ENCODE data around the gene NPS.

NPS gene

DNA sequence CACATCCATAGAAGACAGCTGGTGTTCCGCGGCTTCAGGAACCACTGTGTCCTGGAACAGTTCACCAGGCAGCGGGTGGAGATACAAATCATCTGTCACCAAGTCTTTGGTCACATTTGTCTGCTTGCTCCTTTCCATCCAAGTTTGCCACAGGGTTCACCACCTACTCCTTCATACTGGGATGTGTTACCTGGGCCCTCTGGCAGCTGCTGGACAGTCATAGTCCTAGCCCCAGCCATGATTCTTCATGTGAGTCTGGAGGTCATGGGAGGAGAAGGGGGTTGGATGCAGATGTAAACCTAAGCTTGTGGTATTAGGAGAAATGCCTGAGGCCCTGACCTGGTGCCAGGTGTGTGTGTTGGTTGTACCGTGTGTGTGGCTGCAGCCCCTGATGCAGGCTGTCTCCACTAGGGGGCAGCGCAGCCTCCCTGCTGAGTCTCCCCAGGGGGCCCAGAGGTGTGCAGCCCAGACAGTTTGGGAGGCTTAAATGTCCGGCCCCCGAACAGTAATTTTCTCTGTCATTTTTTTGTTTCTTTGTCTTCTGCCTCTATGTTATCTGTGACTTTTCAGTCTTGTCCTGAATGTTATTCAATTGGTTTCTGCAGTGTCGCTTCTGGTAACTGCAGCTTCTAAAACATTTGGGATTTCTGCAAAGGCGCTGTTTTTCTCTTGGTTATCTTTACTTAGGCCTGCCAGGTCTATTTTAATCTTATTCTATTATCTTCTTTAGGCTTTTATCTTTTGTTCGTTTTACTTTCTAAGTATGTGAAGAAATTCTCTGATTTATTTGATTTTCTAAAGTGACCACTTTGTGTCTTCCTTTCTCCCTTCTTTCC is 14.8 kb downstream of the NPS start:
- DNase-seq, result no peak

DNA sequence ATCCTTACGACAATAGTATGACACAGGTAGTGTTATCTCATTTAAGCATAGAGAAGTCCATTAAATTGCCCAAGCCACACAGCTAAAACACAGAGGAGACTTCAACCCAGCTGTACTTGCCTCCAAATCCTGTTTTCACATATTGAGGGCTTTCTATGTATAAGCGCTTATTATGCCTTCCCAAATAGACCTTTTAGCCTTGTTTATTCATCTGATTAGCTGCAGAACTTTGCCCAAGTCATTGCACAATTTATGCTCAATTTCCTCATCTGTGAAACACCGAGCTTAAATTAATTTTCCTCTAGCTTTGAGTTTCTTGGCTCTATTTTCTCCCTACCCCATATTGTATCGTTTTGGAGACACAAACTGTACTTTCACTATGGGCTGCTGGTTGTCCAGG is 15.5 kb downstream of the NPS start:
- DNase-seq, result no peak

DNA sequence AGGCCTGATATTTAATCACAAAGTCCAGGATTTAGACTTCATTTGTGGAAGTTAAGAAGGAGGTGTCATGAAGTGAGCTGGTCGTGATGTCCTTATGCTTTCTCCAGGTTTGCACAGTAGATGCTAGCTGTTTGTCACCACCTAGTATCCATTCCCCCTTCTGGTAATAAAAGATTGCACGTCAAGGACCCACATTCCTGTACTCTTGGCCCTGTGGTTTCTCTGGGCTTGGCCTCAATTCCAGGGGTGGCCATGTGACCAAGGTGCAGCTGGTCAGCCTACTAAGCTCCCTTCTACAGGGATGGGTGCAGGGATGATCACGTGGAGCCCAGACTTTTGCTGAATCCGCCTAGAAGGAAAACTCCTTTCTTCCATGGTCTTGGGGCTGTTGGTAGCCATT is 16.5 kb downstream of the NPS start:
- DNase-seq, result no peak

DNA sequence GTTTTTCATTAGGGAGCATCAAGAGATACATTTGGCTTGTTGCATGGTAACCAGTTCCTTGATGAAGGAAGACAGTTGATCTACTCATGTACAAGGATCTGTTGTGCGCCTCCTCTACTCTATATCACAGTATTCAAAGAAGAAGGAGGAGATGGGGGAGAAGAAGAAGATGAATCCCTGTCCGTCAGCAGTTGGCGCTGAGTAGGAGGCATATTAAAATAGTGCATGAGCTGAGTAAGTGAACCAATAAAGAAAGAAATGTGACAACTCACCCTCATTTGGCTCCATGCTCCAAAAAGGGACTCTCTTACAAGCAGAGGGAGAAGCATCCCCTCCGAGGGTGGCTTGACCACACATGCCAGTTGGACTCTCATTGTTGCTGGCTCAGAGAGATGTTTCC is 20.1 kb downstream of the NPS start:
- DNase-seq, result no peak

DNA sequence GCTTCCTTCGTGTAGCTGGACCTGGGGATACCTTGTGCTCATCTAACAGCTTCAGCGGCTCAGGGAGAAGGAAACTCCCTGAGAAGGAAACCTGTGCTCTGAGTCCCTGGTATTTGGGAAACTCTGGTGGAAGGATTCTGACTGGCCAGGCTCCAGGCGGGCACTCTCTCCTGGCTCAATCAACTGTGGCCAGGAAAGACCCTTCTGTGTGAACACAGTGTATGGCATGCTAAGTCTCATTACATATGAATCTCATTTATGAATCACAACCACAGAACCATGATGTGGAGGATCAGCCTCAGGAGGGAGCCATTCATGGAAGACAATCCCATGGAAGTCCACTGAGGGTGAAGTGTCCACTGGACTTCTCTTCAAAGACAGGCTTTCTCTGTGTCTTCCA is 20.9 kb downstream of the NPS start:
- no peak for DNase-seq

DNA sequence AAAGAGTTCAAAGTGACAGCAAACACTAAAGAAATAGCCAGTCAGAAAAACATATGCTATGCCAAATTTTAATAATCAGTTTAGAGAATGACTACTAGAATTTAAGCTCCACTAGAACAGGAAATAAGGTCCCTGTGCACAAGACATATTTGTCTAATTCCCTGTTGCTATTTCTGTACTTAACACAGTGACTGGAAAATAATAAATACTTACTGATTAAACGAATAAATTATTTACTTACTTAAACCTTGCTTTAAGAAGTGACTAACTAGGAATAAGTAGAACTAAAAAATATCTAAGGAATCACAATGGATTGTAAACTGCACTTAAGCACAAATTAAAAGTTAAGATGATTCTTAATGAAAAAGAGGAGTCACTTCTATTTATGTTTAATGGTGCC is 22.3 kb downstream of the NPS start:
- DNase-seq, result no peak

DNA sequence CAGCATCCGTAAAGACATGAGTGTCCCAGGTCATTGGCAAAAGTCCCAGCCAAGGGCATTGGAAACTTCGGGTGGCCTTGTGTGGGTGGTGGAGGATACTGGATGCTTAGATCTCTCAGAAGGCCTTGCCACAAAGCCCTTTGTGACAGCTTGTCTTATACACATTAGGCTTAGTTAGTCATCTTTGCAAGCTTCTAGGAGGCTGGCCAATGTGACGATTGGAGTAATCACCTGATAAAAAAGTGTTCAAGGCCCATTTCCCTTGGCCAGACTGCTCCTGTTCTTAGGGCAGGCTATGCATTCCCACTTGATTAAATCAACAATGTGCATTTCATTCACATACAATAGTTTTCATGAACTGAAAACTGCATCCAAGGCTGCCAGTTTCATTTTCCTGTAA is 26.9 kb downstream of the NPS start:
- DNase-seq, result no peak

DNA sequence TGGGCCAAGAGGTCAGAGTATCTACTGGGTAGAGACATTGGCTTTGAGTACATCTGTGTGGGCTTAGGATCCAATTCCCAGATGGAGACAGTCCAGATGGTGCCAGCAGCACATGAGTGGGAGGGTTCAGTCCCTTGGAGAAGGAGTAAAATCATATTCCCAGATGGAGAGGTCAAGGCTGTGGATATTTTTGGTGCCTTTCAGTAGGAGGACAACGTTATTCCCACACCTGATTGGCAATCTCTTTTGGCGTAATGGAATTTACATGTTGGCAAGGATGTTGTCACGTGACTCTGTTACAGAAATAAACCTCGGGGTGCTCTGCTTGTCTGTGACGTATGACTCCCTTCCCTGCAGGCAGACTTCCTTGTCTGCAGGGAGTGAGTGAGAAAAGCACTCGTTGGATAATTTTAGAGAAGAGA is 27.6 kb downstream of the NPS start:
- no peak for DNase-seq

DNA sequence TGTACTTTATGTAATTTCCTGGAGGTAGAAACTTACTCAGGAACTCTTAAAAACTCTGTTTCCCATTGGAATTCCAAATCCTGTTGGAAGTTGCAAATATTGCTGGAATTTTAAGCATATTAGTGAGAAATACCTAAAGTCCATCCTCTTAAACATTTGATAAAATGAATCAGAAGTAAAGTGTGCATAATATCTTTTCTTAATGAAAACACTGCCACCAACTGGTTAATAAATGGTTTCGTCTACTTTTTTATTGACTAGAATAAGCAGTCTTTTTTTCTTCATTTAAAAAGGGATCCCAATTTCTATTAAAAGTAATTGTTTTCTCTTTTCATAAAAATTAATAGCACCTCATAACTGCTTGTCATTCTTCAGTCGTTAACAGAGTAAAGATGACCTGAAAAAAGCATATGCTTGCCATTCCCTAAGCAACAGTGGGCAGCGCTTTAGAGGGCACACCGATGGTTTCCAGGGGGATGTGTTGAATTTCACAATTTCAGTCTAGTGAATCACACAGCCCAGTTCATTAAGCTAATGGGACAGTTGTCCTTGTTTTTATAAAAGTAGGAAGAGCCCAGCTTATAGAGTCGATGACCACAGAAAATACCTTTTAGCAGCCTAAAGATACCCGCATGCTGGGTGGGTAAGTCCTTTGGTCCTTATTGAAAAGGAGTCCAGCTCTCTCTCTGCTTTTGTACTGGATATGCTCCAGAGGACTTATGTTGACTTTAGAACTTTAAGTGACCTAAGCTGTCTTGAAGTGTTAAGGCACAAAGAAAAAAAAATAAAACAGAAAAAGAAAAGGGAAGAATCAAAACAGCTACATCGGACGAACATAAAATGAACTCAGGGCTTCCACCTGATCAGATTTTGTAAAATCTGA is 28.5 kb downstream of the NPS start:
- no peak for DNase-seq

DNA sequence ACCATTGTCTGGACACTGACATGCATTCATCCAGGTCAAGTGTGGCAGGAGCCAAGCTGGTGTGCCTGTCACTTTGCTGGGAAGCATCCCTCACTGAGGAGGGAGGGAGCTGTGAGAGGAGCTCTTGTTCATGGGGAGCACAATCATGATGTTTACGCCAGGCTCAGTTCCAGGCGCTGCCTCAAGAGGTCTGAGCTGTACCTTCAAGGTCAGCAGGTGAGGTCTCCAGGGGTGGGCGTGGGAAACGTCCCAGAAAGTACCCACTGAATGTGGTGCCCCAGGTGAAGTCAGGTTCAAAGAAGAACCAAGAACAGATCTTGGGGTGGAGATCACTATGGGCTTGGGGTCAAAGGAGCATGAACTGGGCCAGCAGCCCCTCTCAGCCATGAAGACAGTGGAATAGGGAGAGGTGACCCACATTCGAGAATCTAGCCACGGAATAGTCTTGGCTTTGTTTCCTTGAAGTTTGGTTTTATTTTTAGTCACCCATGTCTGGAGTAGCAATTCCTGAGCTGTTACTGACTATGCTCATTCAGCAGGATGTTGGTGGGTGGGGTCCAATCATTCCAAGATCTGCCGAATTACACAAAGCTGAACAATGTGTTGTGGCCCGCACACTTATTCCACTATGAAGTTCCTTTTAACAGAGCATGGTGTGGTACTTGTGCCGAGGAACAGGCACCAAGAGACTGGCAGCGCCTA is 29.3 kb downstream of the NPS start:
- DNase-seq, result no peak

DNA sequence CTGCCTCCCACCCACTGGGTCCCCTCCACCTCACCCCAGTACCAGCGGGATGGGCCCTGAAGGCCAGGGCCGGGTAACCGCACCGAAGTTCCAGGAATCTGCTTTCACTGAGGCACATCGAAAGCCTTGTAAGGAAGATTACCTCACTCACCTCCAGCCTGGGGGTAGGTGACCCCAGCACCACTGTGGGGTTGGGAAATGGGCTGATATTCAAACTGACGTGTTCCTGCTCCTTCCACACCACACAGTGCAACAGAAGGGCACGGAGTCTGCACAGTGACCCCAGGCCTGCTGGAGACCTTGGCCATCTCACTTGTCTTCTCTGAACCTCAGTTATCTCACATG is 29.8 kb downstream of the NPS start:
- DNase-seq, result no peak

DNA sequence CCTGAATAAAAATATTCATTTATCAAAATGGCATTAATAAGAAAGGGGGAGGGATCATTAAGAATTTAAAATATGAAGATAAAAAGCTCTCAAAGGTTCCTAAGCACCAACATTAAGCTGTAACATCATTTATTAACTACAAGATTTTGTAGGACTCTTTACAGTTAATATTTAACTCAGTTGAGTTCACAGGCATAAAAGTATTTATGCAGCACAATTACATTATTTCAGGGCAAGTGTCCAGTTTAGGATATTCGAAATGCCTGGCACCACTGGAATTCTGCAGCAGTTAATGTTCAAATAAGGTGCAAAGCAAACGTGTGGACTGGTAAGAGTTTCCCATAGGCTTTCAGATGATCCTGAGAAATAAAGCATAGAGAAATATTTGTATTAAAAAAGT is 30.5 kb downstream of the NPS start:
- DNase-seq, result no peak

DNA sequence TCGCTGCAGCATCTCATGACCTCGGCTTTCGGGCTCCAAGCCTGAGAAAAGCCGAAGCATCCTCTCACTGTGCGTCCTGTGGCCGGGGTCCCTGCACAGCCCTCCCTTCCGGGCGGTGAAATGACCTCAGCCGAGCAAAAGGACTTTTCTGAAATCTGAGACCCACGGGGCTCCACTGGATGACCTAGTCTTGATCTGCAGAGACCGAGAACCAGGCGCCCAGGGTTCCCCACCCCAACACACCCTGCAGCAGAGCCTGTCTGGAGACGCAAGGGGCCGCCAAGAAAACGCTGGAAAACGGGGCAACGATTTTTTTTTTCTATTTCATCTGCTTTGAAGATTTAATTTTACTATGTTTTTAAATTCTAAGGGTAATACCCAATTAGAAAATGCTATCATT is 31.7 kb downstream of the NPS start:
- DNase-seq, result no peak

DNA sequence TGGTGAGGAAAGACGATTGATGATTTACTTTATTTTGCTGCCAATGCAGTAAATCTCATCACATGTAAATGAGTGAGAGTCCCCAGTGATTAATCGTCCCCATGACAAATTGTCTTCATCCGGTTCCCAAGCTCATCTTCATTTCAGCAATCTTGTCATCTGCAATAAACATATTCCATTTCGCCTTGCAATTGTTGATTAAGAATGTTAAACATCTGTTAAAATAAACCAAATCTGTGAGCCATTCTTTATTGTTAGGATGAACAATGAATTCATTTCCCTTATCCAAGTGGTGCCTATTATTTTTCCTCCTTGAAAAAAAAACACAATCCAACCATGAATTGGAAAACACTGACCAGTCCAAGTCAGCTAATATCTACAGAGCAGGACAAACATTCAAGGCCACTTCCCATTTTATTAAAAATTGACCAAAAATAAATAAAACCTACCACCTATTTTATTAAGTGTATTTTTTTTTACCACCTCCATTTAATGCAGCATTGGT is 36.5 kb downstream of the NPS start:
- no peak for DNase-seq

DNA sequence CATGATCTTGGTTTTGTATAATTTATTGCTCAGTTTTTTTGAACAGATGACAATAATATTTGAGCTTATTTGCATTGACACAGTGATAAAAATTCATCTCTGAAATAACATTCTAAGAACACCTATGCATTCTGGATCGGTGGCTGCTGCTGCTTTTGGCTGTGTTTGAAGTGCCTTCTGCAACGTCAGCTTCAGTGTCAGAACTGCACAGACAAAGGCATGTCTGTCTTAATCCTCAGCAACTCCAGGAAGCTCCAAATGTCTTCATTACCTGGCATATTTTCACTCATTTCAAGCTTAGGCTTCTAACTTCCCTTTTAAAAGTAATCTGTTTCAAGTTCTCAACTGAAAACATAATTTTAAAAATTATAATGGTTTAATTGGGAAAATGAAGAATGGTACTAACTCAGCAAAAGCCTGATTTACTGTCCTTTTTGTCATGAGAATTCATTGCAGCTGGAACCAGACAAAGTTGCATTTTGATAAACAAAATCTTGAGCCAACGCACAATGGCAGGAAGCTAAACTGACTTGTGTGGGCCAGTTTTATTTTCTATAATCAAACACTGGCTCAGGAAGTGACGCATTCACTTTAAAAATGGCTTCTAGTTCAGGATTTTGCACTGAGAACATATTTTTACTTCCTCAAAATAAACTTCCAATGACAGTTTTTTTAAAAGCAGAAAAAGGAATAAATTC is 38.7 kb downstream of the NPS start:
- no peak for DNase-seq

DNA sequence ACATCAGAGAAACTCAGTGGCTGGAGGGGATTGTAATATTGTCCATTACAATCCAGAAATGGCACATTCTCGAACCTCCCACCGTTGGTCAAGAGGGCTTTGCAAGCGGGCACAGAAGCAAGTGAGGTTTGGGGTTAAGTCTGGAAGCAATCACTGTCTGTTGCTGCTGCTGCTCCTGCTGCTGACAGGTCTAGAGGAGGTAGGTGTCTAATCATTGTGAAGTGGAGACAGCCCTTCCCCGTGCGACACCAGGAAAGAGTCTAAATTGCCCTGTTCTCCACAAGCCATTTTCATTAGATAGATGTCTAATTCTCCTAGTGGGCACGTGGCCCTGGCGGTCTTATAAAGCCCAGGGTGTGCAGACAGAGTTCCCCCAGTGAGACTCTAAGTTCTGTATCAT is 43.5 kb downstream of the NPS start:
- no peak for DNase-seq

DNA sequence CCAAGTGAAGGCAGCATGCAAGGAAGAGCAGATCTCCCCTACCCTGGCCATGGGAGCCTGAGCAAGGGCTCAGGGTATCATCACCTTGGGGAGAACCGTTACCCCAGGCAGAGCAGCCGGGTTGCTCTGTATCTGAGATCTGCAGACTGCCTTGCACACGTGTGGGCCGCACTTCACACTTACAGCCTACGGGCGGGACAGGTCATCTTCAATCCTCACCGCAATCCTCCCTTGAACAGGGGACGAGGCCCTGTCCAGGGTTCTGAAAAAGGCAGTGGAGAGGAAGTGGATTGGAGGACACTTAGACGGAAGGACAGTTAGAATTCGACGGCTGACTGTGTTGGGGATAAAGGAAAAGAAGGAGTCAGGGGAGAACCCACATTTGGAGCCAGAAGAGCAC is 51.4 kb downstream of the NPS start:
- DNase-seq, result no peak
